H9 (cell line): Measurements from ENCODE around the gene MGLL. TPM values are rescaled to one million over a fixed set of nuclear protein-coding genes. Genes with fewer than 3 reads are reported as not detected.

Experiments
- DNase-seq: peaks from one replicate; pipeline ENCODE4 v3.0.0-alpha.2; 2017
- H2AFZ ChIP-seq: one replicate; pipeline ENCODE4 v1.6.1; 2013; ENCODE audit warnings: mild to moderate bottlenecking, low read length, control low read depth, moderate library complexity
- H2AK5ac ChIP-seq: 2 replicates; pipeline ENCODE4 v1.6.1; 2013; ENCODE audit warnings: low read length, control low read depth, mixed read lengths; ENCODE audit not compliant: insufficient read length
- H2BK120ac ChIP-seq: one replicate; pipeline ENCODE4 v1.6.1; 2013; ENCODE audit warnings: low read depth, mild to moderate bottlenecking, low read length, control low read depth, inconsistent platforms; ENCODE audit not compliant: poor library complexity, severe bottlenecking
- H2BK12ac ChIP-seq: 2 replicates; pipeline ENCODE4 v1.6.1; 2013; ENCODE audit warnings: low read length, control low read depth, mixed read lengths, low read depth; ENCODE audit not compliant: insufficient read length
- H2BK15ac ChIP-seq: 2 replicates; pipeline ENCODE4 v1.6.1; 2013; ENCODE audit warnings: low read depth, low read length, control low read depth
- H2BK20ac ChIP-seq: one replicate; pipeline ENCODE4 v1.6.1; 2013; ENCODE audit warnings: low read depth, mild to moderate bottlenecking, low read length, control low read depth, inconsistent platforms; ENCODE audit not compliant: poor library complexity, severe bottlenecking
- H2BK5ac ChIP-seq: 2 replicates; pipeline ENCODE4 v1.6.1; 2013; ENCODE audit warnings: low read length, control low read depth, mixed read lengths; ENCODE audit not compliant: insufficient read length
- H3K14ac ChIP-seq: 2 replicates; pipeline ENCODE4 v1.6.1; 2013; ENCODE audit warnings: low read length, control low read depth; ENCODE audit not compliant: insufficient read depth
- H3K18ac ChIP-seq: 2 replicates; pipeline ENCODE4 v1.6.1; 2013; ENCODE audit warnings: low read depth, mild to moderate bottlenecking, mixed read lengths, low read length, control low read depth; ENCODE audit not compliant: insufficient read length
- H3K23ac ChIP-seq: 2 replicates; pipeline ENCODE4 v1.6.1; 2013; ENCODE audit warnings: low read length, control low read depth, mixed read lengths, low read depth; ENCODE audit not compliant: insufficient read length
- H3K23me2 ChIP-seq: 2 replicates; pipeline ENCODE4 v1.6.1; 2013; ENCODE audit warnings: low read depth, mild to moderate bottlenecking, mixed read lengths, low read length, control low read depth; ENCODE audit not compliant: insufficient read length, poor library complexity, severe bottlenecking
- H3K27ac ChIP-seq: 2 replicates; pipeline ENCODE4 v1.5.1; 2013; ENCODE audit warnings: low read length, control low read depth, mixed read lengths, low read depth; ENCODE audit not compliant: insufficient read length
- H3K27me3 ChIP-seq: 2 replicates; pipeline ENCODE4 v1.6.1; 2013; ENCODE audit warnings: low read length, control low read depth, inconsistent platforms; ENCODE audit not compliant: insufficient read depth
- H3K4ac ChIP-seq: 2 replicates; pipeline ENCODE4 v1.6.1; 2013; ENCODE audit warnings: low read depth, mild to moderate bottlenecking, control low read depth, inconsistent platforms, low read length, moderate library complexity
- H3K4me1 ChIP-seq: 2 replicates; pipeline ENCODE4 v1.6.1; 2013; ENCODE audit warnings: low read length, control low read depth, inconsistent platforms; ENCODE audit not compliant: insufficient read depth
- H3K4me2 ChIP-seq: 2 replicates; pipeline ENCODE4 v1.6.1; 2013; ENCODE audit warnings: low read length, control low read depth, mixed read lengths; ENCODE audit not compliant: insufficient read length, insufficient read depth
- H3K56ac ChIP-seq: 2 replicates; pipeline ENCODE4 v1.6.1; 2013; ENCODE audit warnings: low read depth, mild to moderate bottlenecking, mixed read lengths, low read length, control low read depth; ENCODE audit not compliant: insufficient read length
- H3K79me1 ChIP-seq: 2 replicates; pipeline ENCODE4 v1.6.1; 2013; ENCODE audit warnings: low read depth, mild to moderate bottlenecking, moderate library complexity, low read length, control low read depth, inconsistent platforms; ENCODE audit not compliant: insufficient read depth, poor library complexity, severe bottlenecking
- H3K79me2 ChIP-seq: 2 replicates; pipeline ENCODE4 v1.6.1; 2013; ENCODE audit warnings: low read length, control low read depth, inconsistent platforms; ENCODE audit not compliant: insufficient read depth
- H3K9ac ChIP-seq: 2 replicates; pipeline ENCODE4 v1.6.1; 2013; ENCODE audit warnings: low read length, control low read depth, mixed read lengths; ENCODE audit not compliant: insufficient read length; ENCODE audit errors: extremely low read depth
- H3K9me3 ChIP-seq: one replicate; pipeline ENCODE4 v1.6.1; 2013; ENCODE audit warnings: low read depth, low read length, inconsistent platforms; ENCODE audit not compliant: control insufficient read depth
- H3T11ph ChIP-seq: one replicate; pipeline ENCODE4 v1.6.1; 2013; ENCODE audit warnings: mild to moderate bottlenecking, low read length, control low read depth, inconsistent platforms
- H4K20me1 ChIP-seq: one replicate; pipeline ENCODE4 v1.6.1; 2013; ENCODE audit not compliant: control insufficient read depth, insufficient read length, insufficient read depth
- H4K5ac ChIP-seq: 2 replicates; pipeline ENCODE4 v1.6.1; 2013; ENCODE audit warnings: low read depth, mild to moderate bottlenecking, mixed read lengths, low read length, control low read depth; ENCODE audit not compliant: insufficient read length
- H4K8ac ChIP-seq: replicated peaks from 2 replicates; pipeline ENCODE4 v1.6.1; 2013; ENCODE audit warnings: low read length, control low read depth, mixed read lengths, low read depth; ENCODE audit not compliant: insufficient read length
- H4K91ac ChIP-seq: 2 replicates; pipeline ENCODE4 v1.6.1; 2013; ENCODE audit warnings: low read depth, mild to moderate bottlenecking, moderate library complexity, mixed read lengths, low read length, control low read depth; ENCODE audit not compliant: insufficient read length
- H3K27ac Mint-ChIP-seq, 3 experiments: 2 replicates in 2 of 3; 3 replicates in 1 of 3; pipeline ENCODE4 v1.8.0; 2020 to 2021; ENCODE audit warnings: mixed read lengths in 3 of 3, mild to moderate bottlenecking in 1 of 3, moderate library complexity in 1 of 3
- H3K27me3 Mint-ChIP-seq: 2 replicates; pipeline ENCODE4 v1.8.0; 2021; ENCODE audit warnings: low read depth, mild to moderate bottlenecking, moderate library complexity, mixed read lengths
- H3K36me3 Mint-ChIP-seq, 3 experiments: 2 replicates in 2 of 3; 3 replicates in 1 of 3; pipeline ENCODE4 v1.8.0; 2020 to 2021; ENCODE audit warnings: low read depth in 3 of 3, mixed read lengths in 3 of 3; ENCODE audit not compliant: insufficient read depth in 1 of 3
- H3K4me1 Mint-ChIP-seq, 2 experiments: 2 replicates each; pipeline ENCODE4 v1.8.0; 2020; ENCODE audit warnings: mixed read lengths in 2 of 2
- H3K4me3 Mint-ChIP-seq, 2 experiments: 2 replicates in 1 of 2; 3 replicates in 1 of 2; pipeline ENCODE4 v1.8.0; 2020 to 2021; ENCODE audit warnings: mild to moderate bottlenecking in 2 of 2, mixed read lengths in 2 of 2, moderate library complexity in 1 of 2
- H3K9me3 Mint-ChIP-seq, 2 experiments: 2 replicates in 1 of 2; 3 replicates in 1 of 2; pipeline ENCODE4 v1.8.0; 2020; ENCODE audit warnings: mild to moderate bottlenecking in 2 of 2, mixed read lengths in 2 of 2, moderate library complexity in 1 of 2
- CTCF ChIP-seq: fragments of 200-600 bp; sonication (generic); conservative IDR thresholded peaks from 3 replicates; pipeline ENCODE4 v1.8.0; 2021; ENCODE audit warnings: antibody characterized with exemption, mild to moderate bottlenecking
- WGBS: extraction: QIAGEN DNeasy Blood & Tissue Kit; methylation state at CpG from one replicate; pipeline ENCODE4 v1.1.7; 2013; ENCODE audit warnings: missing lambda C conversion rate, low lambda C conversion rate, mixed read lengths; ENCODE audit not compliant: insufficient read length; ENCODE audit errors: extremely low coverage; 5-methylcytosine and 5-hydroxymethylcytosine counted together
- total RNA-seq: library from RNA; stranded (reverse); gene quantifications from 2 replicates; pipeline ENCODE4 v1.2.1, GENCODE V29; 2021

The MGLL gene
- total RNA-seq, 1 experiment from 2014 or later: 0.11 TPM

- Histone ChIP-seq H2BK15ac (no peak overlapping the region), H2AK5ac (no peak overlapping the region), H4K5ac (no peak overlapping the region), H2BK5ac (no peak overlapping the region), H3K14ac (no peak overlapping the region), H2AFZ (no peak overlapping the region), H3K9me3 (no peaks in the 10 kb centered on the region), H3K18ac (no peak overlapping the region), H3K4ac (no peak overlapping the region), H3T11ph (no peak overlapping the region), H2BK12ac (no peak overlapping the region), H3K4me2 (no peak overlapping the region), H4K8ac (no peak overlapping the region), H3K27ac (no peak overlapping the region), H2BK20ac (no peak overlapping the region), H3K56ac (no peak overlapping the region), H4K20me1 (no peaks in the 10 kb centered on the region), H3K79me1 (no peaks in the 10 kb centered on the region), H3K23me2 (no peaks in the 10 kb centered on the region), H3K79me2 (no peaks in the 10 kb centered on the region), H3K4me1 (no peaks in the 10 kb centered on the region), H2BK120ac (no peak overlapping the region), H3K23ac (no peak overlapping the region), H3K27me3 (no peaks in the 10 kb centered on the region), H4K91ac (no peak overlapping the region), H3K9ac (no peak overlapping the region)
- no CpG with 5 or more reads among the region's 11 CpGs for WGBS
- Mint-ChIP-seq H3K4me3 (no peak overlapping the region), H3K27ac (no peak overlapping the region), H3K27me3 (no peaks in the 10 kb centered on the region; the same call in 1 of the 2 replicates), H3K9me3 (peaks cover 0 to 11% of the 10 kb centered on the region in 2 experiments; a peak in 4 of 5 replicates), H3K36me3 (peaks cover 0 to 4% (median 3%) of the 10 kb centered on the region in 3 experiments; a peak in 2 of 7 replicates), H3K4me1 (peaks cover 3 to 13% of the 10 kb centered on the region in 2 experiments; a peak in 3 of 4 replicates)
- TF ChIP-seq CTCF: no peak
- DNase-seq: no peak
These were observed 44.2 kb downstream of the MGLL start for GRCh38 chr3:127777921-127778656.
